Activated CD8-positive, alpha-beta memory T cell treated with anti-CD3 and anti-CD28 coated beads for 4 hours (primary cell): ENCODE data around the gene RPL35.

Experiments used
- DNase-seq, 2 donors: peaks; one replicate each; pipeline ENCODE4 v3.0.0-alpha.2; 2020; ENCODE audit warnings: low read depth in 2 of 2

RPL35 gene

DNA sequence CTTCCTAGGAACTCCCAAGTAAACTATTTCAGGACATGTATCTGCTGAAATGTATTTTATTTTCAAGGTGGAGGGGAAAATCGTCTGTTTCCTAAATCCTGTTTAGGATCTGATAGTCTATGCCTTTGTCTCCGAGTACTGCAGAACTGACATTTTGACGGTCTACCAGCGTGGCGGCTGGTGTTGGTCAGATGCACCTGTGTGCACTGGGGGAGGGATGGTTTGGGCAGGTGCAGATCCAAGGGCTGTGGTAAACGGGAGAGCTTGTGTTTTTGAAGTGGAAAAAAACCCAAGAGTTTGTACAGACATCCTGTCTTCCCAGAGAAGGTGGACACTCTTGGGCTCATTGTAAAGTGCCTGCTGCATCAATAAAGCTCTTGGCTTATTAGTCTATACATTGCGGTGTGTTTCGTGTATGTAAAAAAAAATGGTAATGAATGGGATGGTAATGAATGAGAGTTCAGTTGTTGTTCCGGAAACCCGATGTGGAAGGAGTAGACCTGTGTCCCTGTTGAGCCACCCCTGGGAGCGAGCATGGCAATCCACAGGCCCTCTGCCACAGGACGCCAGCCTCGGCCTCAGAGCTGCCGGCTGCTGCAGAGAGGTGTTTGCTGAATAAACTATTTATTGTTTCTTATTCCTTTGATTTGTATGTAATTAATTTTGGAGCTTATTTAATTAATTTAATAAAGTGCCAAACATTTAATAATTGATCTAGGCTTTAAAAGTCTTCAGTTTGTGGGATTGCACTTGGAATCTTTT lies 15.4 kb upstream of the RPL35 start:
- no peak for DNase-seq

DNA sequence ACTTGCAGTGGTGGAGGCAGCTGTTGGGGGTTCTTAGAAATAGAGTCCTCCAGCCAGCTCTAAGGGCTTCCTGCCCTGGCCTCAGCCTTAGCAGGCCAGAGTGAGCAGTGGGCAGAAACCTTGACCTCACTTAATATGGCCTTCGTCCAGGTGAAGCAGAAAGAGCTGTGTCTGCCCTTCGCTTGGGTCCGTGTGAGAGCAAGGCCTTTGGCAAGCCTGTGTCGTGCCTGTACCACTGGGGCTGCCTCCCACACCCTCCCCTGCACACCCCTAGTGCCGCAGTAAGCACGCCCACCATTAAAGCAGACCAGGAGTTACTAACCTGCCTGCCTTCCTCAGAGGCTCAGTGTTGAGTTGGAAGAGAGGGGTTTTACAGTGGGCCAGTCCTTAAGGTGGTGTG lies 13.7 kb upstream of the RPL35 start:
- no peak for DNase-seq

DNA sequence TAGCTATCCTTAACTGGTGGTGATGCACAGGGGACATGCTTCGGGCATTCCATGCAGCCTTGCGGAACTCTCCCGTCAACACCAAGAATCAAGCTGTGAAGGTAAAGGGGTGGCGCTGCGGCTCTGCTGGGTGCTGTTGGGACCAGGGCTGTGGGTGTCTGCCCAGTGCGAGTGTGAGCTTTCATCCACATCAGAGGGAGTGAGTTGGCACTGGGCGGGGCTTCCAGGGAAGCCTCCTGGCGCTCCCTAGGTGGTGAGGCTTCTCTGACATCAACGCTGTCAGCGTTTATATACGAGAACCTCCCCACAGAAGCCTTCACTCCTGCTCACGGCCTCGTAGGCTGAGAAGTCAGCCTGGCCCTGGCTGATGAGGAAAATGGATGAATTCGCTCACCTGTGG lies 11.9 kb upstream of the RPL35 start:
- no peak for DNase-seq

DNA sequence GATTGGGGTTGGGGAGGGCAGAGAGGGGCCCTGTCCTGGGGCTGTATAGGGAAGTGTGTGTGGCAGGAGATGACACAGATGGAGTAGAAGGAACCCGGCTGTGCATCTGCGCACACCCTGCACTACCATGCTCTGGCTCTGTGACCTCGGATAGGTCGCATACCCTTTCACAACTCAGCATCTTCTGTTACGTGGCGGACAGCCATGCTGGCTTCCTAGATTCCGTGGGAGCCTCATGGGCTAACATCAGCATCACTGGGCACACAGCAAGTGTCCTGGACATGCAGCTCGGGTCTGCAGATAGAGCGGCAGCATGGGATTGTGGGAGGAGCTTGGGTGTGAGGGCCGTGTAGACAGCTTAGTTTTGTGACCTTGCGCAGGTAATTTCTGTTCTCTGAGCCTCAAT lies 9.4 kb upstream of the RPL35 start:
- no peak for DNase-seq

DNA sequence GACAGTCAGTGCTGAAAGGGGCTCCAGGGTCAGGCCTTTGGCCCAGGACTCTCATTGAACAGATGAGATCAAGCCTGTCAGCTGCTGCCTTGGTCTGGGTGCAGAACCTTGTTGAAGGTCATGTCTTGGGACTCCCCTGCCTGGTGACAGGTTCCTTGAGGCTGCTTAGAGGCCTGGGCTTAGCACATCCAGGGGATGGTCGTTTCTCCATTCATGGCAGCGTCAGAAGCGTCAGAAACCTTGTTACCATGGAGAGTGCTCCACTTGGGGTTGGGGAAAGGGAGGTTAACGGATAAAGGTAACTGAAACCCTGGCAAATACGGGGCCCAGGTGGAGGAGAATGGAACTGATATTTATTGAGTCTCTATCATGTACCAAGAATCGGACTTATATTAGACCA lies 9.0 kb upstream of the RPL35 start:
- no peak for DNase-seq

DNA sequence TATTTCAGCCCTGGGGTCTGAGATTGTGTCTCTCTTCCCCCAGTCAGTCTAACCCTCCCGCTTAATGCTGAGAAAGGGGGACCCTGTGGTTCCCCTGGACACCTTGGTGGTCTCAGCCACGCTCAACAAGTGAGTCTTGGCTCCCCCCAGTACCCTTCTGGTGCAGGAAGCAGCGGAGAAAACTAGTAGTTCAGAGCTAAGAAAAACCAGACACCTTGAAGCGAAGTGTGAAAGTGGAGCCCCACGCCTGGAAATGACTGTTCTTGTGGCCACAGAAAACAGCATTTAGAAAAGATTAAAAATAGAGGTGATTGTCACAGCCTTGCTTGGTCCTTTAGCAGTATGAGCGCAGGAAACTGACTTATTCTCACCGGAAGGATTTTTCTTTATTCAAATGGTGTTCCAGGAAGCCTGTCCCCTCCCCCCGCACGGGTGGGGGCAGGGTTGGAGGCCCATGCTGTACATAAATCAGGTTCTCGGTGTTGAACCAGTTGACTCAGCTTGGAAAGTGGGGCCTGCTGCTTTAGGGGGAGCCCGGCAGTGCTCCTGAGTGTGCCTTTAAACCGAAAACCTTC lies 8.3 kb upstream of the RPL35 start:
- peak; percentile 75 to 76 for DNase-seq

DNA sequence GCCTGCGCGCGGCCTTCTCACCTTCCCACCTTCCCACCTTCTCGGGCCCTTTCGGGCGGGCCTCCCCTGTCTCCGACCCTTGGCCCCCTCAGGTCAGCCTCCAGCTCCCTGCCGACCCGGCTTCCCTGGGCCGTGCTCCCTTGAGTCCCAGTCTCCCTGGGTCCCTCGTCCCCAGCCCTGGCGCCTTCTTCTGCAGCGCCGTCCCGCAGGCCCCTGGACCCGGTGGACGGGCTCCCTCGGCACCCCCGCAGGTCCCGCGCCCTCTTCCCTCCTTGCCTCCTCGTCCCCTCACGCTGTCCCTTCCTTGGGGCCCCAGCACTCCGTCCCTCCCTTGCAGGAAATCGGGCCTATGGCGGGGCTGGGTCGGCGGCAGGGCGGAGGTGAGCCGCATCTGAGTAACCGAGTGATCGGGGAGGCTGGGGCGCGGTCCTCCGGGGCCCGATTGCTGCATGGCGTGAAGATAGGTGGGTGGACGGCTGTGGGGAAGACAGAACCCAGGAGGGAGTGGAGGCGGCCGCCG lies 7.8 kb upstream of the RPL35 start:
- no peak for DNase-seq

DNA sequence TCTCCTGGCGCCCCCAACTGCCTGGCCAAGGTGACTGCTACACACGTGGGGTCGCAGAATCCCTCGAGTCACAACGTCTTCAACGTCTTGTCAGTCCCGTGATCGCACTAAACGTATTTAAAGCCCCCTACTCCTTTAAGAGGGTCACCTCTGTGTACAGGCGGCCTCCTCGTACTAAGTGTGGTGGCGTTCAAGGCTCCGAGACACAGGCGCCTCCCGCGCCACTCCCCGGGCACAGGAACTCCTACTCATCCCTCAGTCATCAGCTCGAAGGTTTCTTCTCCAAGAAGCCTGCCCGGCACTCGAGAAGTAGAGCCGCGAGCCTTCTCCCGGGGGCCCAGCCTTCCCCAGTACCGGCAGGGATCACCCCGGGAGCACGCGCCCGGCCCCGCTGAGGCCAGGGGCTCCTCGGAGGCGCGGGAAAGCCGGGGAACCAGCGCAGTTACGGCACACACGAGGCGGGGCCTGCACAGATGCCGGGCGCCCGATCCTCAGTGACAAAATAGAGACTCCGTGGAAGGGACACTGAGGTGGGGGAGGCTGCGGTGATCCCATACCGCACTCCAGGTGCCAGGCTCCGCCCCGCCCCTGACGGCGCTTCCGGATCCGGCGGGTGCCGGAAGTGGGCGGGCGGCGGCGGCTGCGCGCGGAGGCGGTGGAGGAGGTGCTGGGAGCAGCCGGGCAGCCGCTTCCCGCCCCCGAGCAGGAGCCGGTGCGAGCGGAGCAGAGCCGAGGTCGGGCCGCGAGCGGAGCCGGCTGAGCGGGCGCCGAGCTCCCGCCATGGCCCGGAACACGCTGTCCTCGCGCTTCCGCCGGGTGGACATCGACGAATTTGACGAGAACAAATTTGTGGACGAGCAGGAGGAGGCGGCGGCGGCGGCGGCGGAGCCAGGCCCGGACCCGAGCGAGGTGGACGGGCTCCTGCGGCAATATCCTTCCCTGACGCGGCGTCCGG lies 7.0 kb upstream of the RPL35 start:
- DNase-seq: peak; percentile 82 to 84

DNA sequence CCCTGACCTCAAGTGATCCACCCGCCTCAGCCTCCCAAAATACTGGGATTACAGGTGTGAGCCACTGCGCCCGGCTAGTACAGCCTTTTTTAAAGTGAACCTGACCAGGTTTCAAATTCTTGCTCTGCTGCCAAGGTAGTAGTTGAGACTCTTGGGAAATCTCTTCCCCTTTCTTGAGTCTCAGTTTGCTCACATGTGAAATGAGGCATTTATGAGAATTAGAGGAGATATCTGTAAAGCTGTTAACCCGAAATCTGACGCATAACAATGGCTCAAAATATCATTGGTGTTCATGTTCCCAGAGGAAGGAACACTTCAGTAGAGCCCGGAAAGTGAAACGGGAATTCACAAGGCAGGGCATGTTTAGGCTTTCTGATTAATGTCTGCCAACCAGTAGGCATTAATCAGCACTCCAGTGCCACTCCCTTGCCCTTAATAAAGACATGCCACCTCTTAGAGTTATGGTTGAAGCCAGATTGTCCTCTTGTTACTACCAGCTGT lies 1.7 kb upstream of the RPL35 start:
- DNase-seq: no peak

DNA sequence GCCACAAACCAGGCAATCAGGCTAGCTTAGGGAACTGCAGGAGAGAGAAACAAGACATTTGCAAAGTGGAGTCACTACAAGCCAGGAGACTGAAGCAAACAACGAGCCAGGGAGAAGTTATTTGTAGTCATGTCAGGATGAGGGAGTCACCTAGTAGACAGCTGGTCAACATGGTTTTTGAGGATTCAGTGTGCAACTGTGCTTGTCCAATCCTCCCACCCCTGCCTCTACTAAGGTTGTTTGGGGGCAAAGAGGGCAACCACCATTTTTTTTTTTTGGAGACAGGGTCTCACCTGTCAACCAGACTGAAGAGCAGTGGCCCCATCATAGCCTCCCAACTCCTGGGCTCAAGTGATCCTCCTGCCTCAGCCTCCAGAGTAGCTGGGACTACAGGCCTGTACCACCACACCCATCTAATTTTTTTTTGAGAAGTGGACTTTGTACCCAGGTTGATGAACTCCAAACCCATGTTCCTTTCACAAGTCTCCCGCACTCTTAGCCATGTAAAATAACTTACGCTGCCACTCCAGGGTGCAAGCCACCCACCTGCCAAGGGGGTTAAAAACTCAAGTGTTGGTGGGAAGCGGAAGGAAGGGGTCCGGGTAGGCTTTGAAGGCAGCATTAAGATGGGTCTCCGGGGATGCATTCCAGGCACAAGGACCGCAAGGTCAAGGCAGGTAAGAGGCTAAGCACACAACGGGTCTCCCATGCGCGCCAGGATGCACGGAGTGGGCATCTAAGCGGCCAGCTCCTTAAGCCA lies 995 bp downstream of the RPL35 start:
- DNase-seq: no peak

DNA sequence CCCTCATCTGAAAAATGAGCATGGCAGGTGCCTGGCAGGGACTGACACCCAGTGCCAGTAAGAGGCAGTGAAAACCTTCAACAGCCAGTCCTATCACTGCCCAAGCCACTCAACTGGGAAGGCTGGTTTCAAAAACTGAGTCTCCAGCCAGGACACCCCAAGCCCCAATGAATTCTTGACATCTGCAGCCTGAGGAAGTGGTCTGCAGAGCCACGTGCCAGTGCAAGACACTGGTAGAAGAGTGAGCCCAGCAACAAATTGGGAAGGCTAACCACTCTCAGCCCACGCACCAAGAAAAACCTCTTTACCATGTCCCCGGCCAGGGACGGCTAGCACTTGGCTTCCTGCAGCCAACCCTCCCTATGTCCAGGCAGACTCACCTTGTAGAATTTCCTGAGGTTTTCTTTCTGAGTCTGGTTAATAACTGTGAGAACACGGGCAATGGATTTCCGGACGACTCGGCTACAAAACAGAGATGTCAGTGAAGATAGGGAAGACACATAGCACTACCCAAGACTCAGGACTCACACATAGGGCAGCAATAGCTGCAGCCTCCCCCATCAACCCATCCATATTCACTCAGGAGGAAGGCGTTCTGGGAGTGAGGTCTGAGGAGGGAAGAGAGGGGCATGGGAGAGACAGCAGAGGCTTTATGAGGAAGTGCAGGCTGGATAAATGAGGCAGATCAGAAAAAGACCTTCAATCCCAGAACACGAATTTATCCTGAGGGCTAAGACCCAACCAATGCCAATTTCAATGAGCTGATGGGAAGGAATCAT lies 1.8 kb downstream of the RPL35 start:
- DNase-seq: no peak

DNA sequence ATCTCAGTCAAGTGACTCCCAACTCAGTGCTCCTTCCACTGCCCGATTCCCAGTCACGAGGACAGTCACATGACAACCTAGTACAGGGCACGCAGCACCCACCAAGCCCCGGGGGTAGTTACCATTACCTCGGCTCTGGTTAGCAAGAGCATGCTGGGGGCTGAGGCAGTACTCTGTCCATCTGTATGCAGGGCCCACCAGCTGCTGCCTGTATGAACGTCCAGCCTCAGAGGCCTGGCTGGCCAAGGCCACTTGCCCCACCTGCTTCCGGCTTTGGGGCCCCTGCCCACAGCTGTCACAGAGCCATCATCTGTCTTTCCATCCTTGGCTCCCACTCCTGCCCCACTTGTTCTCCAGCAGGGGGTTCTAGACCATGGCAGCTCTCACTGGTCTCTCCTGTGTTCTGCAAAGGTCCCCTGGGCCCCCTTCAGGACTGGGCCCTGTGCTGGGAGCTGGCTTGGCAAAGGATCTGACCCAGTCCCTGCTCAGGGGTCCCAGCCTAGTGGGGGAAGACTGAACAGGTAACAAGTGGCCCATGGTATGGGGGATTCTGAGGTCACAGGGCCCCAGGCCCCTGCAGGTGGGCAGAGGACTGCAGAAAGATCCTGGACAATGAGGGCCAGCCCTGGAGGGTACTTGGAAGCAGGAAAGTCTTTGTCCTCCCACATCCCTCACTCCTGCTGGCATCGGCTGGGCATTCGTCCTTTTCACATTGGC lies 3.3 kb downstream of the RPL35 start:
- DNase-seq: no peak

DNA sequence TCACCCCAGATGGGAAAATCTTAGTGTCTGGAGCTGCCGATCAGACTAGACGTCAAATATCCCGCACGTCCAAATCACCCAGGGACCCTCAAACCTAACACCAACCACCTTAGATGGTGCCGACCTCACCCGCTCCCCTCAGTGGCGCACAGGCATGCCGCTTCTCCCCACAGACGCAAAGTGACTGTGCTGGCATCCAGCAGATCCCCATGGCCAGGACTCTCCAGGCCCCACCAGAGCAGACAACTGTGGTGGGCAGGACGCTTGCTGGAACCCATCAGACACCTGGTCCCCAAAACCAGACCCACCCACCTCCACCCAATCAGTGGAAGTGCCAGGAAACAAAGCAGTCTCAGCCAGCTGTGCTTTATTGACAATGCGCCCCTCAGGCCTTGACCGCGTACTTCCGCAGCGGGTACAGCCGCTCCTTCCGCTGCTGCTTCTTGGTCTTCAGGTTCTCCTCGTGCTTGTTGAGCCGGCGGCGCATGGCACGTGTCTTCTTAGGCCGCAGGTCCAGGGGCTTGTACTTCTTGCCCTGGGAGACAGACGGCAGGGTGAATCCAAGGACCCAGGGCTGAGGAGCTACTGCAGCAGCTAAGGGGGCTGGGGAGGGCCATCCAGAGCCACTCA lies 4.1 kb downstream of the RPL35 start:
- DNase-seq: no peak

DNA sequence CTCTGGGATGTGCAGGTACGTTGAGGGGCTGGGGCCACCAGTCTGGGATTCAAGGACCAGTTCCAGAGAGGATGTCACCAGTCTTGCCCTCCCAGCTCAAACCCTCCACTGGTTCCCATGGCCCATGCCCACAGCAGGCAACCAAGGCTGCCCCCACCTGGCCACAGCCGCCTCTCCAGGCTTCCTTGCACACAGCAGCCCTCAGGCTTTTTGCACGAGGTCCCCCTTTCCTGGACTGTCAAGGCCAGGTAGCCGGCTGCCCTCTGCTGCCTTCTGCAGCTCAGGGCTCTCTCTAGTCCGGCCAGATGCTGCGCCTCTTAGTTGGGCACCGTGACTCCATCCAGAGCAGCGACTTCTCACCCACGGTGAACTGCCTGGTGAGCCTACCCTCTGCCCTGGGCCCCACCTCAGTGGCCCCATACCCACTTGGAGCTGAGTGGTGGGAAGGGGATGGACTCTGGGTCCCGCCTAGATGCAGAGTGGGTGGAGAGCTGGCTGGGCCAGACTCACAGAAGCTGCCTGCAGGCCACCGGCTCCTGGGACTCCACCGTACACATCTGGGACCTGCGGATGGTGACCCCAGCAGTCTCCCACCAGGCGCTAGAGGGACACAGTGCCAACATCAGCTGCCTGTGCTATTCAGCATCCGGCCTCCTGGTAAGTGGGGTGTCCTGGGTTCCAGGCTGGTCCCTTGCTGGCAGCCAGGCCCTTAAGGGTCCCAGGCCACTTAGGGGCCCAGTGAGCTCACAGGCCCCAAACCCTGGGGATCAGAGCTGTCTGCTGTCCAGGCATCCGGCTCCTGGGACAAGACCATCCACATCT lies 5.6 kb downstream of the RPL35 start:
- no peak for DNase-seq

DNA sequence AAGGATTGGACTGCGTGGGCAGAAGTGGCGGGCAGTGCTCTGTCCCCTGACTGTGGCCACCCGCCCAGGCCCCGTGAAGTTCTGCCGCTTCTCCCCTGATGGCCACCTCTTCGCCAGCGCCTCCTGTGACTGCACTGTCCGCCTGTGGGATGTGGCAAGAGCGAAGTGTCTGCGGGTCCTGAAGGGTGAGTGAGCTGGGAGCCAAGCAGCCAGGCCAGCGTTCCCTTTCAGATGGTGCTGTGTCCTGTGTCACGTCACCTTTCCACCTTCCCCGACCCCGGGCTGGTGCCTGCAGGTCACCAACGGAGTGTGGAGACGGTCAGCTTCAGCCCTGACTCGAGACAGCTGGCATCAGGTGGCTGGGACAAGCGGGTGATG lies 6.2 kb downstream of the RPL35 start:
- no peak for DNase-seq

DNA sequence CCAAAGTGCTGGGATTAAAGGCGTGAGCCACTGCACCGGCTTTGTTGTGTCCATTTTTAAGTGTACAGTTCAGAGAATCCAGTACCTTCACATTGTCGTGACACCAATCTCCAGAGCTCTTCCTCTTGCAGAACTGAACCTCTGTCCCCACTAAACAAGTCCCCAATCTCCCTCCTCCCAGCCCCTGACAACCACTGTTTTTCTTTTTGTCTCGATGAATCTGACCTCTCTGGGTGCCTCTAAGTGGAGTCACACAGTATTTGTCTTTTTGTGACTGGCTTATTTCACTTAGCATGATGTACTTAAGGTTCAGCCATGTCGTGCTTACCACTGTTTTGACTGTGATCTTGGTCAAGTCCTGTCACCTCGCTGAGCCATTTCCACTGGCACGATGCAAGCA lies 6.9 kb downstream of the RPL35 start:
- no peak for DNase-seq

DNA sequence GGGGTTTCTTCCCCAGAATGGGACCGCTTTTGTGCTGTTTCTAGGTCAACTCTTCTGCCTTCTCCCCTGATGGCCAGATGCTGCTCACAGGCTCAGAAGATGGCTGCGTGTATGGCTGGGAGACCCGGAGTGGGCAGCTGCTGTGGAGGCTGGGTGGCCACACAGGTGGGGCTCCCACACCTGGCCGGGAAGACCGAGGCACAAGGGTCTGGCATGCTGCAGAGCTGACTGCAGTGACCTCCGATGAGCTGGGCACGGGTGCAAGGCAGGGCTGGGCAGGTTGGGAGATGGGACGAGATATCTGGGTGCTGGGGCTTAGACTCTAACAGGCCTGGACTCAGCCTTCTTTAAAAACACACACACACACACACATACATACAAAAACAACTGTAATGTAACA lies 7.6 kb downstream of the RPL35 start:
- no peak for DNase-seq

DNA sequence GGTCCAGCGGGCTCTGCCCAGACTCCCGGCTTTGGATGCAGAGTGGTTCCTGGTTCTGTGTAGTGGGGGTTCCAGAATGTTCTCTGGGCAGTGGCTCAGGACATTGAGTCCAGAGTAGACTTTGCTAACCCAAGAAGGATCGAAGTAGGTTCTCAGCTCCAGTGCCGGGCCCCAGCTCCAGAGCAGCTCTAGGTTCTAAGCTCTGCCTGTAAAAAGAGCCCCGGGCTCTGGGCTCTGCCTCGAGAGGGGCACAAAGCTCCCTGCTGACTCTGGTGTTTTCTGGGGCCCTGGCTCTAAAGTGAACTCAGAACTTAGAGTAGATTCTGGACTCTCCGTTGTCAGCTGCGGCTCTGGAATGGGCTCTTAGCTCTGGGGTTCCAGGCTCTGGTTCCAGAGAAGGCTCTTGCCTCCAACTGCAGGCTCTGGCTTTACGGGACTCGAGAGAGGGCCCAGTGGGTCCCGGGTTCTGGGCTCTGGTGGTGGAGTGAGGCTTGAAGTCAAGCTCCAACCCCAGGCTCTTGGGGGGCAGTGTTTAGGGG lies 8.1 kb downstream of the RPL35 start:
- DNase-seq: no peak
